Stomach (tissue), 9 donors: ENCODE measurements around the gene PAK6. TPM values are rescaled to one million over a fixed set of nuclear protein-coding genes. Genes with fewer than 3 reads are reported as not detected.

Source experiments
- DNase-seq, 2 donors: peaks; one replicate each; pipeline versions ENCODE4 v3.0.0 to v3.0.0-alpha.2; 2013 to 2019
- H3K27ac ChIP-seq, 5 donors: fragments of 200-600 bp in 4 of 5; sonication (generic) in 4 of 5; one replicate each; pipeline ENCODE4 v1.5.1; 2013 to 2019; ENCODE audit warnings: mild to moderate bottlenecking in 1 of 5, moderate library complexity in 1 of 5
- H3K27me3 ChIP-seq, 3 donors: fragments of 200-600 bp; sonication (generic); one replicate each; pipeline ENCODE4 v1.5.1; 2017 to 2019; ENCODE audit warnings: mixed run types in 1 of 3
- H3K36me3 ChIP-seq, 4 donors: fragments of 200-600 bp; sonication (generic); 1 replicate in 3 of 4; 2 replicates in 1 of 4; pipeline ENCODE4 v1.5.1; 2016 to 2019
- H3K4me1 ChIP-seq, 4 donors: fragments of 200-600 bp; sonication (generic); one replicate each; pipeline ENCODE4 v1.5.1; 2016 to 2019
- H3K4me3 ChIP-seq, 4 donors: fragments of 200-600 bp; sonication (generic) in 3 of 4; one replicate each; pipeline ENCODE4 v1.5.1; 2016 to 2019; ENCODE audit warnings: mild to moderate bottlenecking in 1 of 4
- H3K9me3 ChIP-seq, 4 donors: fragments of 200-600 bp; sonication (generic); one replicate each; pipeline ENCODE4 v1.5.1; 2016 to 2019
- CTCF ChIP-seq, 7 experiments: fragments of 450-650 bp in 4 of 7; fragments of 200-600 bp in 3 of 7; sonication (generic) in 3 of 7; IDR thresholded peaks; one replicate each; pipeline ENCODE4 v1.5.1; 2016 to 2019; ENCODE audit warnings: antibody characterized with exemption in 7 of 7, control low read depth in 2 of 7, mild to moderate bottlenecking in 1 of 7
- EP300 ChIP-seq: sonication (generic); formaldehyde crosslinking; IDR thresholded peaks from one replicate; pipeline ENCODE4 v1.6.1; 2017; ENCODE audit warnings: antibody characterized with exemption
- POLR2A ChIP-seq, 4 donors: fragments of 450-650 bp; IDR thresholded peaks; one replicate each; pipeline ENCODE4 v1.6.1; 2016; ENCODE audit warnings: antibody characterized with exemption in 4 of 4, control low read depth in 2 of 4, mild to moderate bottlenecking in 1 of 4, moderate library complexity in 1 of 4
- POLR2AphosphoS5 ChIP-seq, 3 donors: sonication (generic); formaldehyde crosslinking; IDR thresholded peaks; one replicate each; pipeline ENCODE4 v1.6.1; 2016; ENCODE audit warnings: antibody characterized with exemption in 3 of 3
- WGBS, 5 donors: extraction: QIAGEN DNeasy Blood & Tissue Kit in 3 of 5; methylation state at CpG; one replicate each; pipeline versions ENCODE4 v1.1.5 to v1.1.7; 2013 to 2018; 5-methylcytosine and 5-hydroxymethylcytosine counted together
- intact Hi-C: fragments of 100-400 bp; cut with DNase I; formaldehyde crosslinking; loops from one replicate; pipeline ENCODE4 v1.15.1; 2023; ENCODE audit warnings: low total_unique reads
- polyA plus RNA-seq, 3 donors: library from polyadenylated mRNA; stranded (reverse); fragments of 200-250 nt; gene quantifications; one replicate each; pipeline ENCODE4 v1.2.3, GENCODE V29; 2013
- total RNA-seq, 5 donors: library from RNA; depleted of rRNA; stranded (reverse); fragments of >200 nt; gene quantifications; one replicate each; pipeline versions ENCODE4 v1.1.0 to v1.2.3, GENCODE V29; 2014 to 2016
- donor health status: healthy with polysubstance abuse.
- donor health status: Bipolar disorder and iron deficiency.
- donor health status: healthy.

PAK6 gene
- total and polyA plus RNA-seq, 8 donors, result under 0.01 to 91.9 (median 6.2) TPM

- TF ChIP-seq CTCF (IDR thresholded peaks at IDR 0.05) (peak in 6 of 7 experiments; percentile 49 to 100 (median 100)), POLR2A (IDR thresholded peaks at IDR 0.05) (no peak), EP300 (no peak), POLR2AphosphoS5 (IDR thresholded peaks at IDR 0.05) (peak; percentile 10 to 75 (median 46))
- peak; percentile 87 to 91 for DNase-seq
- H3K9me3 ChIP-seq, result no peaks in the 10 kb centered on the region
- no peak overlapping the region for H3K4me3 ChIP-seq
- peaks cover 0 to 5% (median 0%) of the 10 kb centered on the region in 4 donors for H3K36me3 ChIP-seq
- H3K27ac ChIP-seq, result no peak overlapping the region
- H3K27me3 ChIP-seq, result peaks cover 2 to 23% (median 8%) of the 10 kb centered on the region in 3 donors
- intact Hi-C loops, result loop anchor here (5.0 kb wide), 1 partner anchor 227 kb away; no protein-coding TSS in a partner anchor
- 50 to 58% (median 57%) methylated on average over 24 to 26 of the region's 26 CpGs for whole genome bisulfite sequencing, 5 donors
- peaks cover 3 to 8% (median 6%) of the 10 kb centered on the region in 4 donors for H3K4me1 ChIP-seq
These were observed 35.7 kb downstream of the PAK6 start for GRCh38 chr15:40274350-40275274.

DNA sequence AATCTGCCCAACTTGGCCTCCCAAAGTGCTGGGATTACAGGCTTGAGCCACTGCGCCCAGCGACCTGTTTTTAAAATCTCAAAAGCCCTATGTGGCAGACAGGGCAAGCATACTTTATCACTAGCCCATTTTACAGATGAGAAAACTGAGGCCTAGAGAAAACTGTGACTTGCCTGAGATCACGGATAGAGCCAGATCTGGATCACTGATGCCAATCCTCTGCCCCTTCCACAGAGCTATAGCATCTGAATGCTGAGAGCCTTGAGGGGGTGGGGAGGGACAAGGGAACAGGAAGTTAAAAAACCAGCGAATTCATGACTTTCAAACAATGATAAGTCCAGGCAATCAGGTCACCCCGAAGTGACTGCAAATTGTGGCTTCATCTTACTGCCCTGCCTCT, 36.7 kb downstream of the PAK6 start:
- TF ChIP-seq CTCF (IDR thresholded peaks at IDR 0.05) (no peak), EP300 (no peak), POLR2A (IDR thresholded peaks at IDR 0.05) (no peak), POLR2AphosphoS5 (IDR thresholded peaks at IDR 0.05) (no peak)
- Histone ChIP-seq H3K36me3 (peaks cover 0 to 5% (median 0%) of the 10 kb centered on the region in 4 donors), H3K9me3 (no peaks in the 10 kb centered on the region), H3K27ac (no peak overlapping the region), H3K4me1 (peaks cover 8 to 17% (median 10%) of the 10 kb centered on the region in 4 donors), H3K4me3 (no peak overlapping the region), H3K27me3 (peaks cover 4 to 33% (median 17%) of the 10 kb centered on the region in 3 donors)
- no peak for DNase-seq
- WGBS, 5 donors, result 59 to 88% (median 81%) methylated on average over 5 of the region's 5 CpGs
- intact Hi-C loops, result no loop called here

GRCh38 chr15:40275954-40276353, 37.1 kb downstream of the PAK6 start:
- TF ChIP-seq POLR2AphosphoS5 (IDR thresholded peaks at IDR 0.05) (no peak), POLR2A (IDR thresholded peaks at IDR 0.05) (no peak), CTCF (IDR thresholded peaks at IDR 0.05) (no peak)
- H3K4me3 ChIP-seq, result no peak overlapping the region
- DNase-seq, result no peak
- H3K9me3 ChIP-seq, result no peaks in the 10 kb centered on the region
- H3K27me3 ChIP-seq, result peaks cover 8 to 37% (median 21%) of the 10 kb centered on the region in 3 donors
- WGBS, 5 donors, result 89 to 93% (median 92%) methylated on average over 7 of the region's 7 CpGs
- peaks cover 0 to 5% (median 0%) of the 10 kb centered on the region in 4 donors for H3K36me3 ChIP-seq
- H3K4me1 ChIP-seq, result peaks cover 8 to 18% (median 10%) of the 10 kb centered on the region in 4 donors
- intact Hi-C loops, result no loop called here
- H3K27ac ChIP-seq, result no peak overlapping the region

GRCh38 chr15:40276927-40277326, 38.1 kb downstream of the PAK6 start:
- no peak for DNase-seq
- H3K27ac ChIP-seq, result no peak overlapping the region
- H3K9me3 ChIP-seq, result no peaks in the 10 kb centered on the region
- WGBS, 5 donors, result 47 to 64% (median 60%) methylated on average over 4 of the region's 4 CpGs
- intact Hi-C loops, result no loop called here
- H3K36me3 ChIP-seq, result peaks cover 0 to 5% (median 0%) of the 10 kb centered on the region in 4 donors
- H3K27me3 ChIP-seq, result peaks cover 15 to 47% (median 31%) of the 10 kb centered on the region in 3 donors
- H3K4me1 ChIP-seq, result peaks cover 15 to 28% (median 19%) of the 10 kb centered on the region in 4 donors
- no peak overlapping the region for H3K4me3 ChIP-seq
- TF ChIP-seq POLR2AphosphoS5 (IDR thresholded peaks at IDR 0.05), result no peak
- TF ChIP-seq CTCF (IDR thresholded peaks at IDR 0.05), result no peak
- no peak for TF ChIP-seq EP300
- TF ChIP-seq POLR2A (IDR thresholded peaks at IDR 0.05), result no peak
